Endothelial cell of umbilical vein (primary cell): ENCODE data around the gene DEGS1.

Experiments used
- CTCF ChIP-seq, 2 donors: IDR thresholded peaks; 1 replicate in 1 of 2; 2 replicates in 1 of 2; pipeline ENCODE4 v1.5.1; 2011; ENCODE audit warnings: low read length in 2 of 2, mild to moderate bottlenecking in 2 of 2, moderate library complexity in 2 of 2, control low read depth in 1 of 2, inconsistent platforms in 1 of 2, low read depth in 1 of 2; ENCODE audit not compliant: insufficient read depth in 1 of 2; ENCODE audit errors: extremely low read depth in 1 of 2
- EZH2 ChIP-seq: IDR thresholded peaks from 2 replicates; pipeline ENCODE4 v1.6.1; 2012; ENCODE audit warnings: borderline replicate concordance, low read depth, mild to moderate bottlenecking, moderate library complexity, low read length, inconsistent platforms; ENCODE audit not compliant: severe bottlenecking
- MYC ChIP-seq: IDR thresholded peaks from one replicate; pipeline ENCODE4 v1.6.1; 2011; ENCODE audit warnings: mild to moderate bottlenecking, low read depth, low read length
- POLR2A ChIP-seq: IDR thresholded peaks from 2 replicates; pipeline ENCODE4 v1.6.1; 2012; ENCODE audit warnings: low read depth, mild to moderate bottlenecking, control low read depth, low read length

GRCh38 chr1:224151117-224151516 lies 31.9 kb upstream of the DEGS1 start:
- TF ChIP-seq CTCF (IDR thresholded peaks at IDR 0.05; ENCODE audit: extremely low read depth in 1 of 2, insufficient read depth in 1 of 2, low read depth in 1 of 2, low read length in 2 of 2), result no peak
- TF ChIP-seq POLR2A, result no peak
- no peak for TF ChIP-seq EZH2
- TF ChIP-seq MYC, result no peak
